GM18907 (cell line): ENCODE measurements around the gene DIAPH2.

Experiments
- ATAC-seq: cut with Tn5 transposase; IDR thresholded peaks from one replicate; pipeline ENCODE4 v1.9.1; 2021; ENCODE audit warnings: mild to moderate bottlenecking, moderate library complexity; ENCODE audit not compliant: unreplicated experiment

DIAPH2 gene

DNA sequence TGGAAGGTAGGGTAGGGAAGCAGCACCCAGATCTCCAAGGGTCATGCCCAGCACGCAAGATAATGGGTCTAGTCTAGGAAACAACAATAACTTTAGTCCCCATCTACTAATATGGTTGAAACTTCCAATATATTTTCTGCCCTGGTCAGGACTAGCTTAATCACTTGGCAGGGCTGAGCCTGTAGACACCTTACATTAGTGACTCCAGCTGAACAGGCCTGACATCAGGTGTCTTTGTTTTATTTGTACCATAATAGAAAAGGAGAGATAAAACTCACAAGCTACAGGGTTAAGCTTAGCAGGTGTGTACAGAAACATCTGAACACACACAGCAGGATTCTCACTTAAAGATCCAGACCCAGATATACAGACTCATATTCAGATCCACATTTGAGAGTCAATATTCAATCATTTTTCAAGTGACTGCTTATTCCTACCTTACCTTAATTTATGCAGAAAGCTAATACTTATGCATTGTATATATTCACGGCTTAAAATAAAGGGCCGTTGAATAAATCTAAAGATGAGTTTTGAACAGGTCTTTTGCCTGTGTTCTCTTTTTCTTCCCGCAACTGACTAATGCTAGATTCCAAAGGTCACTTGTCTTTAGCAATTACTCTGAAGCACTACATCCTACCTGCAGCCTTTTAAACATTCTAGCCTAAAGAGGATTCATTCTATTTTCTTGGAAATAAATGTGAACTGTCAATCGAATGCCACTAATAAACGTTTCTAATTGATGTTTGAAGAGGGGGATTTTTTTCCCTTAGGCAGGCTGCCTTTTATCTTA is 944.4 kb downstream of the DIAPH2 start:
- ATAC-seq: no peak

DNA sequence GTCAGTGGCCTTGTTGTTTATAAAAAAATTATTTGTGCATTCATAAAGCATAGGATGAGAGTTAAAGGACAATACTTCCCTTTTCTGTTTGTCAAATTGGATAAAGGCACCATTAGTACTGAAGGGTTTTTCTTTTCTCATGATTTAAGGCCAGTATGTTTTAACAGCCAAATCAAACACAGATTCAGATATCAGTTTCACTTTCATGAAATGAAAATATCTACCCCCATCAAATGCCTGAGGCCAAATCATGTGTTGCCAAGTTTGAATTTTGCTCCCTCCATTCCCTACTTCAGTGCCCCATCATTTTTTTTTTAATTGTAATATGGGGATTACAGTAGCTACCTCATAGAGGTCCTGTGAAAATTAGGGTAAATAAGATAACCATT is 944.9 kb downstream of the DIAPH2 start:
- ATAC-seq: no peak

GRCh38 chrX:97633798-97634197 is 949.2 kb downstream of the DIAPH2 start:
- ATAC-seq: no peak

DNA sequence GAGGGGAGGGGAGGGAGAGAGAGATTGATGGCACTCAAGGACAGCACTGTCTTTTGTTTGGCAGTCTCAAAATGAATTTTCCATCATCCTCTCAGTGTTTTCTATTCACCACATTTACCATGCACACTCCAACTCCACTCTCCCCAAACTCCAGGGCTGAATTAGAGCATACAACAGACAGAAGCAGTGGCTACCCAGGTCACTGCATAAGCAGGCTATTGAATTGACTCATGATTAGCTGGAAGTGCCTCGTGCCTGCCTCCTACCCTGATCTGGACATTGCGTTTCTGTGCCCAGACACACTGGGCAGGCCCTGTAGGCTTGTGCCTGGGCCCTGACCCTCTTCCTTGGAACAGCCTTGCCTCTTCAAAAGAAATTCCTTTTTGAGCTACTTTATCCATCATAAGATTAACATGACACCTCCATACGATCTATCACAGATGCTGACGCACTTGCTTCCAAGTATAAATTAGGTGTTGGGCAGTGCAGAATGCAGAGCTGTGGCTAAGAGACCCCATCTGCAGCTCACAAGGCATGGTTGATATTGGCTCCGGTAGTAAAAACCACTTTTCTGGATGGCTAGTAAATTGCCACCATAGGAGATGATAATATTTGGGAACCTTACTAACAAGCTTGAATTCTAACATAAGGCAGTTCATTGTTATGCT is 952.0 kb downstream of the DIAPH2 start:
- no peak for ATAC-seq

- ATAC-seq: no peak
Observed at GRCh38 chrX:97637289-97637688, 952.6 kb downstream of the DIAPH2 start.

GRCh38 chrX:97638621-97639020 is 954.0 kb downstream of the DIAPH2 start:
- no peak for ATAC-seq

GRCh38 chrX:97639526-97639925 is 954.9 kb downstream of the DIAPH2 start:
- peak; percentile 82 for ATAC-seq
